Astrocyte of the cerebellum (primary cell): ENCODE results near the gene PIAS1.

Experiments
- DNase-seq: peaks from one replicate; pipeline ENCODE4 v3.0.0-alpha.2; 2011; ENCODE audit warnings: low read depth
- H3K4me3 ChIP-seq: 2 replicates; pipeline ENCODE4 v1.5.1; 2011; ENCODE audit warnings: mild to moderate bottlenecking, low read depth, low read length, moderate library complexity
- in situ Hi-C: cut with HindIII; loops from 2 replicates; pipeline ENCODE4 v1.10.0; 2017; ENCODE audit warnings: low sequenced_read_pairs
- TF ChIP-seq, protein P1 (sequence below): IDR thresholded peaks from 2 replicates; pipeline ENCODE4 v1.5.1; 2012; ENCODE audit warnings: low read length, low read depth, moderate library complexity, mild to moderate bottlenecking; ENCODE audit errors: missing control alignments

Gene PIAS1

DNA sequence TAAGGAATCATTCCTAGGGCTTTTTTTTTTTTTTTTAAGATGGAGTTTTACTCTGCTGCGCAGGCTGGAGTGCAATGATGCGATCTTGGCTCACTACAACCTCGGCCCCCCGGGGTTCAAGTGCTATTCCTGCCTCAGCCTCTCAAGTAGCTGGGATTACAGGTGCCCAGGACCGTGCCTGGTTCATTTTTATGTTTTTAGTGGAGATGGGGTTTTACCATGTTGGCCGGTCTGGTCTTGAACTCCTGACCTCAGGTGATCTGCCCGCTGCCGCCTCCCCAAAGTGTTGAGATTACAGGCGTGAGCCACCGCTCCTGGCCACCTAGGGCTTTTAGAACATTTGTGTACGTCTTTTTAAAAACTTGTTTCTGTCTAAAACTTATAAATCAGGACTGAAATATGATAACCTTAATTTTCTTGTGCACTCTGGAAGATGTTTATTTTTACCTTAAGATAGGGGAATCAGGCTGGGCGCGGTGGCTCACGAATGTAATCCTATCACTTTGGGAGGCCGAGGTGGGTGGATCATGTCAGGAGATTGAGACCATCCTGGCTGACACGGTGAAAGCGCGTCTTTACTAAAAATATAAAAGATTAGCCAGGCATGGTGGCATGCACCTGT lies 21.8 kb downstream of the PIAS1 start:
- DNase-seq = no peak
- no peak overlapping the region for H3K4me3 ChIP-seq
- in situ Hi-C loops = no loop called here
- TF ChIP-seq, protein P1, sequence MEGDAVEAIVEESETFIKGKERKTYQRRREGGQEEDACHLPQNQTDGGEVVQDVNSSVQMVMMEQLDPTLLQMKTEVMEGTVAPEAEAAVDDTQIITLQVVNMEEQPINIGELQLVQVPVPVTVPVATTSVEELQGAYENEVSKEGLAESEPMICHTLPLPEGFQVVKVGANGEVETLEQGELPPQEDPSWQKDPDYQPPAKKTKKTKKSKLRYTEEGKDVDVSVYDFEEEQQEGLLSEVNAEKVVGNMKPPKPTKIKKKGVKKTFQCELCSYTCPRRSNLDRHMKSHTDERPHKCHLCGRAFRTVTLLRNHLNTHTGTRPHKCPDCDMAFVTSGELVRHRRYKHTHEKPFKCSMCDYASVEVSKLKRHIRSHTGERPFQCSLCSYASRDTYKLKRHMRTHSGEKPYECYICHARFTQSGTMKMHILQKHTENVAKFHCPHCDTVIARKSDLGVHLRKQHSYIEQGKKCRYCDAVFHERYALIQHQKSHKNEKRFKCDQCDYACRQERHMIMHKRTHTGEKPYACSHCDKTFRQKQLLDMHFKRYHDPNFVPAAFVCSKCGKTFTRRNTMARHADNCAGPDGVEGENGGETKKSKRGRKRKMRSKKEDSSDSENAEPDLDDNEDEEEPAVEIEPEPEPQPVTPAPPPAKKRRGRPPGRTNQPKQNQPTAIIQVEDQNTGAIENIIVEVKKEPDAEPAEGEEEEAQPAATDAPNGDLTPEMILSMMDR = no peak

DNA sequence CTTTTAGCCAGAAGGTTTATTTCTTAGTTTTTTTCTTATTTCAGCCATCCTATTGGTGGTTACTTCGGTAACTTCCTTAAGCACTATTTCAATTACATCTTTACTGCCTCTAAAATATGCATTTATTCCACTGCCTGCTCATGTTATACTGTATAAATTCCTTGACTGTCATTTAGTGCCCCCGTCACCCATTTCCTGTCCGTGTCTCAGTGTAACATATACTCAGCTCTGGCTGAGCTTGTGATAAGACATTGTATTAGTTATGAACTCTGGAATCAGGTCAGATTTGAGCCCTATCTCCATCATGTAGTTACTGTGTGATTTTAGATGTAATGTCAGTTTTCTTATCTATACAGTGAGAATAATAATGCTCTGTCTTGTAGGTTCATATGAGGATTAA lies 24.2 kb downstream of the PIAS1 start:
- no peak overlapping the region for H3K4me3 ChIP-seq
- in situ Hi-C loops = no loop called here
- TF ChIP-seq, protein P1 = no peak
- no peak for DNase-seq

DNA sequence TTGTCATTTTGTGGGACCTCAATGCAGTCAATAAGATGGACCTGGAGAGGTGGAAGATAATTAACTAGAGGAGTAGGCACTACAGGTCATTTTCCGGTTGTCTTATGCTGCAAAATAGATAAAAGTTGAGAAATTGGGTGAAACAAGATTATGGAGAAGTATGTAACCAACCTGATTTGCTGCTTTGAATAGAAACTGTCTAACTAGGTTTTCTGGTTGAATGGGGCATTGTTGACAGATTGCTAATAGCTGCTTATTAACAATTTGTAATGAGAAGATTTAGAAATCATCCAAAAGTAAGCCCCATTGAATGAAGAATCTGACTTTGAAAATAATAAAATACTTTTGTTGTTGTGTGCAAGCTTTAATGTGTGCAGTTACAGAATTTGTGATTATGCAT lies 26.2 kb downstream of the PIAS1 start:
- no peak overlapping the region for H3K4me3 ChIP-seq
- DNase-seq = no peak
- in situ Hi-C loops = no loop called here
- TF ChIP-seq, protein P1 = no peak

DNA sequence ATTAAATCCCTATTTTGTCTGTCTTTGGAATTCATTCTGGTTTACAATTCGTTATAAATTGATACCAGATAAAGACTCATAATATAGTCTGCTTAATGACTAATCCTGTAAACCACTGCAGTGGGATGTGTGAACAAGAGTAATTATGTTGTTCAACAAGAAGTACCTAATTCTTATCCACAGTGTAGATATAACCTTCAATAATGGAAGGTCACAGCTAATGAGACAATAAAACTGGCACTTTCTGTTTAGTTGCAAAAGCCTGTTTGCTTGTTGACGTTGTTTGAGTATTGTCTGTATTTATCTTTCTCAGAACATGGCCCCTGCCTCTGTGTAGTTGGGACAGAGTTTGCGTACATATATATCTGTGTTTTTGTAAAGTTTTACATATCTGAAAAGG lies 26.7 kb downstream of the PIAS1 start:
- TF ChIP-seq, protein P1 = no peak
- in situ Hi-C loops = no loop called here
- no peak overlapping the region for H3K4me3 ChIP-seq
- DNase-seq = no peak

DNA sequence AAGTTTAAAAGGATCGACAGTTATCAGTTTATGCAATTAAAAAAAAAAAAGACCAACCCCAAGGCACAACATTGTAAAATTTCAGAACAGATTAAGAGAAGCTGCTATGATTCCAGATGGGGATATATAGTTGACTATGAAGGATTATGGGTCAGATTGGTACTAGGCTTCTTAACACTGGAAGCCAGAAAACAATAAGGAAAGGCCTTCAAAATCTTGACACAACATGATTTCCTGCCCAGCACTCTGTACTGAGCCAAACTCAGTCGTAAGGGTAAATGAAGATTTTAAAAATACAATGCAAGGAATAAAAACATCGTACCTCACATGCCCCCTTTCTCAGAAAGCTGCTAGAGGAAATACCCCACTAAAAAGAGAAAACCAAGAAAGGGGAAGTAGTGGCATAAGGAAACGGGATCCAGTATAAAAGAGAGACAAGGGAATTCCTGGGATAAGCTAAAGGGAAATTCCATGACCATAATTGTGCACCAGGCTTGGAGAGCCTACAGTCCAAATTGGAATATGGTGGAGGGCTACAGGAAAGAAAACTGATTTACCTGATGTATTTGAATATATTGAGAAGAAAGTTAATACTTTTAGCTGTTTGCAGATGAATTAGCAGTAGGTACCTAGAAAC lies 27.9 kb downstream of the PIAS1 start:
- in situ Hi-C loops = no loop called here
- DNase-seq = no peak
- H3K4me3 ChIP-seq = no peak overlapping the region
- TF ChIP-seq, protein P1 = no peak

DNA sequence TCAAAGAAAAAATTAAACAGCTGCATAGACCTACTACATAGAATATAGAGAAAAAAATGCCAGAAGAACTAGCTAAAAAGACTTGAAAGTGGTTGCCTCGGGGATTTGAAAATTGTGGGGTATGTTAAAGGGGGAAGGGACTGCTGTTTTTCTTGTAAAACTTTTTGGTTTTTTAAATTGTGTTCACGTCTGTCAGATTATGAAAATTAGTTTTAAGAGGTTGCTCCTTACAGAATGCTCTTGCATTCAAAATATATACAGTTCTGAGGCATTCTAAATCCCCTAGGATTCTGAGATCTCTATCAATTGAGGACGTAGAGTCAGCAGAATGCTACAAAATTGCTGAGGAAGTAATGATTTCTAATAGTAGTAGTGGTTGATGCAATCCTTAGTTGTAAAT lies 28.6 kb downstream of the PIAS1 start:
- H3K4me3 ChIP-seq = no peak overlapping the region
- no peak for DNase-seq
- TF ChIP-seq, protein P1 = no peak
- in situ Hi-C loops = no loop called here

DNA sequence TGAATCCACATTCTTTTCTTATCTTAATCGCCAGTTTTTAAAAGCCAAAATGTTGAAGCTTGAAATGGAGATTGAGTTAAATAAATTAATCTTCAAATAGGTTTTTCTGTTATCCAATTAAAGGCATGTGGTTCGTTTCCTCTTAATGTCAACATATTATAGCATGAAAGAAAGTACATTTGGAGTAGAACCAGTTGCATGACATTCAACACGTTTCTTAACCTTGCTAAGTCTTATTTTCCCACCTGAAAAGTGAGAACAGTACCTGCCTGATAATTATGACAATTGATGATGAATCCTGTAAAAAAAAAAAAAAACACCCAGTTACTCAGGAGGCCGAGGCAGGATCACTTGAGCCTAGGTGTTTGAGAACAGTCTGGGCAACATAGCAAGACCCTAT lies 29.3 kb downstream of the PIAS1 start:
- no peak for DNase-seq
- H3K4me3 ChIP-seq = no peak overlapping the region
- in situ Hi-C loops = no loop called here
- TF ChIP-seq, protein P1 = no peak
